H9 (cell line): ENCODE measurements around the gene RPS27A. TPM values are rescaled to one million over a fixed set of nuclear protein-coding genes. Genes with fewer than 3 reads are reported as not detected.

ENCODE experiments used
- DNase-seq: peaks from one replicate; pipeline ENCODE4 v3.0.0-alpha.2; 2017
- H2AFZ ChIP-seq: one replicate; pipeline ENCODE4 v1.6.1; 2013; ENCODE audit warnings: mild to moderate bottlenecking, low read length, control low read depth, moderate library complexity
- H2AK5ac ChIP-seq: 2 replicates; pipeline ENCODE4 v1.6.1; 2013; ENCODE audit warnings: low read length, control low read depth, mixed read lengths; ENCODE audit not compliant: insufficient read length
- H2BK120ac ChIP-seq: one replicate; pipeline ENCODE4 v1.6.1; 2013; ENCODE audit warnings: low read depth, mild to moderate bottlenecking, low read length, control low read depth, inconsistent platforms; ENCODE audit not compliant: poor library complexity, severe bottlenecking
- H2BK12ac ChIP-seq: 2 replicates; pipeline ENCODE4 v1.6.1; 2013; ENCODE audit warnings: low read length, control low read depth, mixed read lengths, low read depth; ENCODE audit not compliant: insufficient read length
- H2BK15ac ChIP-seq: 2 replicates; pipeline ENCODE4 v1.6.1; 2013; ENCODE audit warnings: low read depth, low read length, control low read depth
- H2BK20ac ChIP-seq: one replicate; pipeline ENCODE4 v1.6.1; 2013; ENCODE audit warnings: low read depth, mild to moderate bottlenecking, low read length, control low read depth, inconsistent platforms; ENCODE audit not compliant: poor library complexity, severe bottlenecking
- H2BK5ac ChIP-seq: 2 replicates; pipeline ENCODE4 v1.6.1; 2013; ENCODE audit warnings: low read length, control low read depth, mixed read lengths; ENCODE audit not compliant: insufficient read length
- H3K14ac ChIP-seq: 2 replicates; pipeline ENCODE4 v1.6.1; 2013; ENCODE audit warnings: low read length, control low read depth; ENCODE audit not compliant: insufficient read depth
- H3K18ac ChIP-seq: 2 replicates; pipeline ENCODE4 v1.6.1; 2013; ENCODE audit warnings: low read depth, mild to moderate bottlenecking, mixed read lengths, low read length, control low read depth; ENCODE audit not compliant: insufficient read length
- H3K23ac ChIP-seq: 2 replicates; pipeline ENCODE4 v1.6.1; 2013; ENCODE audit warnings: low read length, control low read depth, mixed read lengths, low read depth; ENCODE audit not compliant: insufficient read length
- H3K23me2 ChIP-seq: 2 replicates; pipeline ENCODE4 v1.6.1; 2013; ENCODE audit warnings: low read depth, mild to moderate bottlenecking, mixed read lengths, low read length, control low read depth; ENCODE audit not compliant: insufficient read length, poor library complexity, severe bottlenecking
- H3K27ac ChIP-seq: 2 replicates; pipeline ENCODE4 v1.5.1; 2013; ENCODE audit warnings: low read length, control low read depth, mixed read lengths, low read depth; ENCODE audit not compliant: insufficient read length
- H3K27me3 ChIP-seq: 2 replicates; pipeline ENCODE4 v1.6.1; 2013; ENCODE audit warnings: low read length, control low read depth, inconsistent platforms; ENCODE audit not compliant: insufficient read depth
- H3K4ac ChIP-seq: 2 replicates; pipeline ENCODE4 v1.6.1; 2013; ENCODE audit warnings: low read depth, mild to moderate bottlenecking, control low read depth, inconsistent platforms, low read length, moderate library complexity
- H3K4me1 ChIP-seq: 2 replicates; pipeline ENCODE4 v1.6.1; 2013; ENCODE audit warnings: low read length, control low read depth, inconsistent platforms; ENCODE audit not compliant: insufficient read depth
- H3K4me2 ChIP-seq: 2 replicates; pipeline ENCODE4 v1.6.1; 2013; ENCODE audit warnings: low read length, control low read depth, mixed read lengths; ENCODE audit not compliant: insufficient read length, insufficient read depth
- H3K56ac ChIP-seq: 2 replicates; pipeline ENCODE4 v1.6.1; 2013; ENCODE audit warnings: low read depth, mild to moderate bottlenecking, mixed read lengths, low read length, control low read depth; ENCODE audit not compliant: insufficient read length
- H3K79me1 ChIP-seq: 2 replicates; pipeline ENCODE4 v1.6.1; 2013; ENCODE audit warnings: low read depth, mild to moderate bottlenecking, moderate library complexity, low read length, control low read depth, inconsistent platforms; ENCODE audit not compliant: insufficient read depth, poor library complexity, severe bottlenecking
- H3K79me2 ChIP-seq: 2 replicates; pipeline ENCODE4 v1.6.1; 2013; ENCODE audit warnings: low read length, control low read depth, inconsistent platforms; ENCODE audit not compliant: insufficient read depth
- H3K9ac ChIP-seq: 2 replicates; pipeline ENCODE4 v1.6.1; 2013; ENCODE audit warnings: low read length, control low read depth, mixed read lengths; ENCODE audit not compliant: insufficient read length; ENCODE audit errors: extremely low read depth
- H3K9me3 ChIP-seq: one replicate; pipeline ENCODE4 v1.6.1; 2013; ENCODE audit warnings: low read depth, low read length, inconsistent platforms; ENCODE audit not compliant: control insufficient read depth
- H3T11ph ChIP-seq: one replicate; pipeline ENCODE4 v1.6.1; 2013; ENCODE audit warnings: mild to moderate bottlenecking, low read length, control low read depth, inconsistent platforms
- H4K20me1 ChIP-seq: one replicate; pipeline ENCODE4 v1.6.1; 2013; ENCODE audit not compliant: control insufficient read depth, insufficient read length, insufficient read depth
- H4K5ac ChIP-seq: 2 replicates; pipeline ENCODE4 v1.6.1; 2013; ENCODE audit warnings: low read depth, mild to moderate bottlenecking, mixed read lengths, low read length, control low read depth; ENCODE audit not compliant: insufficient read length
- H4K8ac ChIP-seq: replicated peaks from 2 replicates; pipeline ENCODE4 v1.6.1; 2013; ENCODE audit warnings: low read length, control low read depth, mixed read lengths, low read depth; ENCODE audit not compliant: insufficient read length
- H4K91ac ChIP-seq: 2 replicates; pipeline ENCODE4 v1.6.1; 2013; ENCODE audit warnings: low read depth, mild to moderate bottlenecking, moderate library complexity, mixed read lengths, low read length, control low read depth; ENCODE audit not compliant: insufficient read length
- H3K27ac Mint-ChIP-seq, 3 experiments: 2 replicates in 2 of 3; 3 replicates in 1 of 3; pipeline ENCODE4 v1.8.0; 2020 to 2021; ENCODE audit warnings: mixed read lengths in 3 of 3, mild to moderate bottlenecking in 1 of 3, moderate library complexity in 1 of 3
- H3K27me3 Mint-ChIP-seq: 2 replicates; pipeline ENCODE4 v1.8.0; 2021; ENCODE audit warnings: low read depth, mild to moderate bottlenecking, moderate library complexity, mixed read lengths
- H3K36me3 Mint-ChIP-seq, 3 experiments: 2 replicates in 2 of 3; 3 replicates in 1 of 3; pipeline ENCODE4 v1.8.0; 2020 to 2021; ENCODE audit warnings: low read depth in 3 of 3, mixed read lengths in 3 of 3; ENCODE audit not compliant: insufficient read depth in 1 of 3
- H3K4me1 Mint-ChIP-seq, 2 experiments: 2 replicates each; pipeline ENCODE4 v1.8.0; 2020; ENCODE audit warnings: mixed read lengths in 2 of 2
- H3K4me3 Mint-ChIP-seq, 2 experiments: 2 replicates in 1 of 2; 3 replicates in 1 of 2; pipeline ENCODE4 v1.8.0; 2020 to 2021; ENCODE audit warnings: mild to moderate bottlenecking in 2 of 2, mixed read lengths in 2 of 2, moderate library complexity in 1 of 2
- H3K9me3 Mint-ChIP-seq, 2 experiments: 2 replicates in 1 of 2; 3 replicates in 1 of 2; pipeline ENCODE4 v1.8.0; 2020; ENCODE audit warnings: mild to moderate bottlenecking in 2 of 2, mixed read lengths in 2 of 2, moderate library complexity in 1 of 2
- WGBS: extraction: QIAGEN DNeasy Blood & Tissue Kit; methylation state at CpG from one replicate; pipeline ENCODE4 v1.1.7; 2013; ENCODE audit warnings: missing lambda C conversion rate, low lambda C conversion rate, mixed read lengths; ENCODE audit not compliant: insufficient read length; ENCODE audit errors: extremely low coverage; 5-methylcytosine and 5-hydroxymethylcytosine counted together
- total RNA-seq: library from RNA; stranded (reverse); gene quantifications from 2 replicates; pipeline ENCODE4 v1.2.1, GENCODE V29; 2021
- TF ChIP-seq, protein P1 (sequence below): fragments of 200-600 bp; sonication (generic); conservative IDR thresholded peaks from 3 replicates; pipeline ENCODE4 v1.8.0; 2021; ENCODE audit warnings: antibody characterized with exemption, mild to moderate bottlenecking

RPS27A gene
- total RNA-seq, 1 experiment from 2014 or later: 1,415 TPM

- no peak overlapping the region for H3K27ac Mint-ChIP-seq
- H3K27me3 Mint-ChIP-seq: no peaks in the 10 kb centered on the region
- no peak overlapping the region for H3K4me3 Mint-ChIP-seq
- peaks cover 0 to 67% (median 18%) of the 10 kb centered on the region in 3 experiments; a peak in 6 of 7 replicates for H3K36me3 Mint-ChIP-seq
- H3K27me3 ChIP-seq: no peaks in the 10 kb centered on the region
- no peak overlapping the region for H3K14ac ChIP-seq
- no peak overlapping the region for H2AFZ ChIP-seq
- H3K9ac ChIP-seq: no peak overlapping the region
- H3K4me2 ChIP-seq: no peak overlapping the region
- no peaks in the 10 kb centered on the region for H3K79me1 ChIP-seq
- H3K23me2 ChIP-seq: no peaks in the 10 kb centered on the region
- H3K4me1 ChIP-seq: no peaks in the 10 kb centered on the region
- no peak overlapping the region for H3K56ac ChIP-seq
- no peak overlapping the region for H3K4ac ChIP-seq
- no peaks in the 10 kb centered on the region for H3K4me1 Mint-ChIP-seq
- H3K79me2 ChIP-seq: no peaks in the 10 kb centered on the region
- no peak overlapping the region for H3T11ph ChIP-seq
- H2BK120ac ChIP-seq: no peak overlapping the region
- no peaks in the 10 kb centered on the region for H4K20me1 ChIP-seq
- no peak overlapping the region for H4K5ac ChIP-seq
- H3K23ac ChIP-seq: no peak overlapping the region
- no peak overlapping the region for H2AK5ac ChIP-seq
- TF ChIP-seq, protein P1, sequence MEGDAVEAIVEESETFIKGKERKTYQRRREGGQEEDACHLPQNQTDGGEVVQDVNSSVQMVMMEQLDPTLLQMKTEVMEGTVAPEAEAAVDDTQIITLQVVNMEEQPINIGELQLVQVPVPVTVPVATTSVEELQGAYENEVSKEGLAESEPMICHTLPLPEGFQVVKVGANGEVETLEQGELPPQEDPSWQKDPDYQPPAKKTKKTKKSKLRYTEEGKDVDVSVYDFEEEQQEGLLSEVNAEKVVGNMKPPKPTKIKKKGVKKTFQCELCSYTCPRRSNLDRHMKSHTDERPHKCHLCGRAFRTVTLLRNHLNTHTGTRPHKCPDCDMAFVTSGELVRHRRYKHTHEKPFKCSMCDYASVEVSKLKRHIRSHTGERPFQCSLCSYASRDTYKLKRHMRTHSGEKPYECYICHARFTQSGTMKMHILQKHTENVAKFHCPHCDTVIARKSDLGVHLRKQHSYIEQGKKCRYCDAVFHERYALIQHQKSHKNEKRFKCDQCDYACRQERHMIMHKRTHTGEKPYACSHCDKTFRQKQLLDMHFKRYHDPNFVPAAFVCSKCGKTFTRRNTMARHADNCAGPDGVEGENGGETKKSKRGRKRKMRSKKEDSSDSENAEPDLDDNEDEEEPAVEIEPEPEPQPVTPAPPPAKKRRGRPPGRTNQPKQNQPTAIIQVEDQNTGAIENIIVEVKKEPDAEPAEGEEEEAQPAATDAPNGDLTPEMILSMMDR: no peak
- no peak overlapping the region for H3K27ac ChIP-seq
- no peak overlapping the region for H4K8ac ChIP-seq
- H2BK12ac ChIP-seq: no peak overlapping the region
- no peak for DNase-seq
- no peak overlapping the region for H2BK20ac ChIP-seq
- WGBS: no CpG with 5 or more reads among the region's 1 CpG
- no peak overlapping the region for H2BK15ac ChIP-seq
- H3K9me3 Mint-ChIP-seq: no peaks in the 10 kb centered on the region
- no peak overlapping the region for H2BK5ac ChIP-seq
- H3K18ac ChIP-seq: no peak overlapping the region
- H4K91ac ChIP-seq: no peak overlapping the region
- H3K9me3 ChIP-seq: no peaks in the 10 kb centered on the region
Measured at GRCh38 chr2:55242617-55243016, 10.1 kb downstream of the RPS27A start.
